SU-DHL-6 (cell line): ENCODE measurements around the gene VPS52.

ENCODE experiments used
- CTCF ChIP-seq: fragments of 200-600 bp; sonication (generic); IDR thresholded peaks from one replicate; pipeline ENCODE4 v1.5.1; 2017; ENCODE audit warnings: antibody characterized with exemption, mild to moderate bottlenecking, low read length, moderate library complexity; ENCODE audit not compliant: insufficient read depth, poor library complexity, severe bottlenecking
- EZH2phosphoT487 ChIP-seq: fragments of 200-600 bp; sonication (generic), shearing (Covaris generic); conservative IDR thresholded peaks from 2 replicates; pipeline ENCODE4 v1.6.1; 2018; ENCODE audit warnings: mild to moderate bottlenecking, antibody characterized with exemption, low read length, moderate library complexity, mixed read lengths

- TF ChIP-seq CTCF (no peak), EZH2phosphoT487 (no peak)
Measured at GRCh38 chr6:33259032-33259431, 12.6 kb downstream of the VPS52 start.
